GM18858 (cell line): ENCODE measurements around the gene MORF4L1.
"Not testable (repeated sequence)": the region's sequence is repeated elsewhere in the genome, so short reads cannot be mapped to it uniquely, and the experiment has no call there.

Experiments
- ATAC-seq: cut with Tn5 transposase; IDR thresholded peaks from one replicate; pipeline ENCODE4 v1.9.1; 2021; ENCODE audit not compliant: unreplicated experiment

Gene MORF4L1

GRCh38 chr15:78872155-78872971 lies at the start of gene MORF4L1:
TSS of gene MORF4L1 (plus strand) at chr15:78872890. CDS start at chr15:78873018, 128 bp downstream.
- peak; percentile 66 for ATAC-seq

DNA sequence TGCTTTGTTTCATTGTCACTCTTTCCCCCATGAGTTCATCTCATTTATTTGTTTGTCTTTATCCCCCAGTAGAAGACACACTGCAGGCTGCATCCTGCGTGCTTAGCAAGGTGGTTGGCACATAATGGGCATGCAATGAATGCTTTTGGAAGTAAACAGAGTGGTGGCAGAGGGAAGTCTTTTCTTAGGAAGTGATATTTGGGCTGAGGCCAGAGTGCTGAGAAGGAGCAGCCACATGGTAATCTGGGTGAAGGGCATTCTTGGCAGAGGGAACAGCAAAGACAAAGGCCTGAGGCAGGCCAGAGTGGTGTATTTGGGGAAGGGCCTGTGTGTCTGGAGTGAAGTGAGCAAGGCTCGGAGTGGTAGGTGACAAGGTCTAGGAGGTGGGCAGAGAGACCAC lies 43.8 kb upstream of the MORF4L1 start:
- ATAC-seq: no peak

DNA sequence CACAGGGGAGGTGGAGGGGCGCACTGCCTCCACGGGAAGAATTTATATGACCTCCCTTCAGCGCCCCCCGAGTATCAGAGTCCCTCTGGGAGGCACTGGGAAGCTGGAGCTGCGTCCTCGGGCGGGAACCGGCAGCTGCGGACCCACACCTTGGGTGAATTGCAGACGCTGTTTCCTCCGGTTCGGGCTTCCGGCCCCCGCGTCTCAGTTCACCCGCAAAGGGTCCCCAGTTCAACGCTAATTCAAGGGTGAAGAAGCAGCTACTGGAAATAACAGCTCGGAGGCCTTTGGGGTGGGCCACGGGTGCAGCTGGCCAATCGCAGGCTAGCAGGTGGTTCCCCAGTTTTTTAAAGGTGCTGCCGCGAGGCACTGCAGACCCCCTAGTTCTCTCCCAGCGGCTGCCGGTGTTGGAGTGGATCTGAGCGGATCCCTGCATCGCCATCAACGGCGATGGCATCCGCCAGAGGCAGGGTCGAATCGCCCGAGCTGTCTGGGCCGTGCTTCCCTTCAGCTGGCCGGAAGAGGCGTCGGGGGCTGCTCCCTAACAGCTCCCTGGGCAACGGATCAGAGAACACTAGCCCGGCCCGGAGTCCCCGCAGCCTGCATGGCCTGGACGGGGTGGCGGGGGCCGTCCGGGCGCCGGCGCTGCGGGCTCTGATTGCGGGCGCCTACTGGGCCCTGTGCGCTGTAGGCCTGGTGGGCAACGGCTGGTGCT lies 42.0 kb upstream of the MORF4L1 start:
- no peak for ATAC-seq

DNA sequence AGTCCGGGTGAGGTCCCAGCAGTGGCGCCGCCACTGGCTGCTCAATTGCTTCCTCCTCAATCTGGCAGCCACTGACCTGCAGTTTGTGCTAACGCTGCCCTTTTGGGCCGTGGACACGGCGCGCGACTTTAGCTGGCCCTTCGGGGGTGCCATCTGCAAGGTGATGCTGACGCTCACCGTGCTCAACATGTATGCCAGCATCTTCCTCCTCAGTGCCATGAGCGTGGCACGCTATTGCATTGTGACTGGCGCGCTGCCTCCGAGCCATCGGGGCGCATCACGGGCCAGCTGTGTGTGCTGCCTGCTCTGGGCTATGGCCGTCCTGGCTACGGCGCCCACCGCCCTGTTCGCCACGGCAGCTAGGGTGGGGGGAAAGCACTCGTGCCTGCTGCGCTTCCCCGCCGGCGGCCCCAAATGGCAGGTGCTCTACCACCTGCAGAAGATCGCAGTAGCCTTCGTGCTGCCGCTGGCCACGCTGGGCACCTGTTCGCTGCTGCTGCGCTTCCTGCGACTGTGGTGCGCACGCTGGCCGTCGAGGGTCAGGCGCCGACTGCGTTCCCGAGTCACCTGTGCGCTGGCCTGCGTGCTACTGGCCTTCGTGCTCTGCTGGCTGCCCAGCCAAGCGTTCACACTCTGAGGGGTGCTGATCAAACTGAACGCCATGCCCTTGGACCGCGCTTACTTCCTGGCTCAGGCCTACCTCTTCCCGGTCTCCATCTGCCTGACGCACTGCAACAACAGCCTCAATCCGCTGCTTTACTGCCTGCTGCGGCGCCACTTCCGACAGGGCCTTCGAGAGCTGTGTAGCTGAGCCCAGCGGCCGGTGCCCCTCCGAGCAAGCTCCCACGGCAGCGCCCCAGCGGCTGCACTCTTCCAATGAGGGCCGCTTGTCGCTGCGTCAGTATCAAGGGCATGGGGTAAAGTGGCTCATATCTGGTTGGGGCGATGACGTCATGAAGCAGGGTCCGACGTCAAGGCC lies 41.2 kb upstream of the MORF4L1 start:
- no peak for ATAC-seq

GRCh38 chr15:78836333-78836732 lies 36.4 kb upstream of the MORF4L1 start:
- no peak for ATAC-seq

- ATAC-seq: no peak
These were observed 35.6 kb upstream of the MORF4L1 start for GRCh38 chr15:78837131-78837530.

GRCh38 chr15:78837543-78837942 lies 35.1 kb upstream of the MORF4L1 start:
- no peak for ATAC-seq

DNA sequence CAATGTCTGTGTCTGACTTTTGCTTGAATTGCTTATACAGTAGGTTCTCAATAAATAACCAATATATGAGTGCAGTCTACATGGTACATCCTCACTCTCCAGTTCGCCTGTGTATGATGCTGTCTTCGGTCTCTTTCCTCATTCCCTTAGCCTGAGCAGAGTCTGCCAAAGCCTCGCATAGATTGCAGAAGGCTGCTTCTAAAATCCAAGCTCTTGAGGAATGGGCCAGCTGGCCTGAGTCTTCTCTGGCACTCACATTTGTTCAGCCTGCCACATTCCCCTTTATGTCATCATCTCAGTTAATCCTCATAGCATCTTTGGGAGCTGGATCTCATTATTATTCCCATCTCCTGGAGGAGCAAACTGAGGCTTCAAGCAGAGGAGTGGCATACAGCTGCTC lies 34.2 kb upstream of the MORF4L1 start:
- no peak for ATAC-seq

- not testable (repeated sequence) for ATAC-seq
These were observed 33.5 kb upstream of the MORF4L1 start for GRCh38 chr15:78839151-78839550.

- no peak for ATAC-seq
These were observed 31.9 kb upstream of the MORF4L1 start for GRCh38 chr15:78840661-78841375.

DNA sequence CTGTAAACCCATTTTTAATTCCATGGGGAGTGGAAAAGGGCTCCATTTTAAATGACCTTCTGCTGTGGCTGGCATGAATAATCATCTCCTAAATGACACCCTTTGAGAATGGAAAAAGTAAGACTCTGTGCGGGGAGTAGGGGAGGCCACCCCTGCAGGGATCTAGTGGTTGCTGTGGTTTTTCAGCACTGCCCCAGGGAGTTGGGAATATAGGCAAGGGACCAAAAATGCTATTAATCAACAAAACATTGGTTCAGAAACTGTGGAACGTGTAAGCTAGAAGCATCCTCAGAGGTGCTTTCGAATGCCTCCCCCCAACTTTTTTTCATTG lies 31.3 kb upstream of the MORF4L1 start:
- no peak for ATAC-seq

DNA sequence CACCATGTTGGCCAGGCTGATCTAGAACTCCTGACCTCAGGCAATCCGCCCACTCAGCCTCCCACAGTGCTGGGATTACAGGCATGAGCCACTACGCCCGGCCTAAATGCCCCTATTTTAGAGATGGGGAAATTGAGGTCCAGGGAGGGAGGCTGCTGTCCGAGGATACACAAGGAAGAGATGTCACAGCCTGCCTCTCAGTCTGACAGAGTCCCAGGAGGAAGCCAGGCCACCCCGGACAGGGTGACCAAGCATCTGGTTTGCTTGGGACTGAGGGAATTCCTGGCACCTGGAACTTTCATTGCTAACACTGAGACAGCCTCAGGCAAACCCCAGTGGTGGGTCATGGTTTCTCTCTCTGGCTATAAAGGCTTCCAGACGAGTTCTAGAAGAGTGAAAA lies 30.8 kb upstream of the MORF4L1 start:
- ATAC-seq: no peak

GRCh38 chr15:78842519-78842918 lies 30.2 kb upstream of the MORF4L1 start:
- ATAC-seq: no peak

GRCh38 chr15:78846906-78847305 lies 25.8 kb upstream of the MORF4L1 start:
- ATAC-seq: not testable (repeated sequence)

GRCh38 chr15:78847387-78847906 lies 25.2 kb upstream of the MORF4L1 start:
- not testable (repeated sequence) for ATAC-seq

GRCh38 chr15:78850352-78850751 lies 22.3 kb upstream of the MORF4L1 start:
- no peak for ATAC-seq

GRCh38 chr15:78850941-78851755 lies 21.5 kb upstream of the MORF4L1 start:
- no peak for ATAC-seq

GRCh38 chr15:78853500-78853899 lies 19.2 kb upstream of the MORF4L1 start:
- ATAC-seq: no peak

GRCh38 chr15:78854833-78855372 lies 17.8 kb upstream of the MORF4L1 start:
- no peak for ATAC-seq
